LoVo (cell line): ENCODE data around the gene EFEMP2.
A peak's percentile ranks its signal among the peaks of the same experiment; 100 is the strongest.

ENCODE experiments used
- DNase-seq: peaks from one replicate; pipeline ENCODE4 v3.0.0-alpha.2; 2016; ENCODE audit warnings: low spot score

The EFEMP2 gene

DNA sequence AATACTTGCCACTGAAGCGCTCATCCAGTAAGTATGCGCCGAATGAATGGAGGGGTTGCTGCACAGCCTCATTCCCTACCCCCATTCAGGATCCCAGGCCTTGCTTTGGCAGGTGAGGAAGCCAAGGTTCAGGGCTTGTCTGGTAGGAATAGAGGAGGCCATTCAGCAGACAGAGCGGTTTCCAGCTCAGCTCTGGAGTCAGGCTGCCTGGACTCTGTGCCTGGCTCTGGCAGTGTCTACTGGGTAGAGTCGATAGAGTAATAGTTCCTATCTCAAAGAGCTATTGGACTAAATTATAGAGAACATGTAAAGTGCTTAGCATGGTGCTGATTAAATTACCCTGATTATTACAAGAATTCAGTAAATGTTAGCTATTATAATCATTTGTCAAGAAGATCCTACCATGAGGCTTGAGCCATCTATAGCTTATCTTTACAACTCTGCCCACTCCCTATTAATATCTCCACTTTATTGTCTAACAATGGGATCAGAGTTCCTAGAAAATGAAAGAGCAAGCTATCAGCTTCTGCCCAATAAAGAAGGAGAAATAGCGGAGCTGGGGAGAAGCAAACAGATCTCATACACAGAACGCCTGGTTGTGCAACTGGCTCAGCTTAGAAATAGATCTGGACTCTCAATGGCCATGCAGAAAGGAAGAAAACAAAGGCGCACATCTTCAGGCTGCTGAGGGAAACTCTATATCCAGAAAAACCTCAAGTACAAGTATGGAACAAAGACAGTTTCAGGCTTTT is 45.4 kb downstream of the EFEMP2 start:
- DNase-seq = no peak

DNA sequence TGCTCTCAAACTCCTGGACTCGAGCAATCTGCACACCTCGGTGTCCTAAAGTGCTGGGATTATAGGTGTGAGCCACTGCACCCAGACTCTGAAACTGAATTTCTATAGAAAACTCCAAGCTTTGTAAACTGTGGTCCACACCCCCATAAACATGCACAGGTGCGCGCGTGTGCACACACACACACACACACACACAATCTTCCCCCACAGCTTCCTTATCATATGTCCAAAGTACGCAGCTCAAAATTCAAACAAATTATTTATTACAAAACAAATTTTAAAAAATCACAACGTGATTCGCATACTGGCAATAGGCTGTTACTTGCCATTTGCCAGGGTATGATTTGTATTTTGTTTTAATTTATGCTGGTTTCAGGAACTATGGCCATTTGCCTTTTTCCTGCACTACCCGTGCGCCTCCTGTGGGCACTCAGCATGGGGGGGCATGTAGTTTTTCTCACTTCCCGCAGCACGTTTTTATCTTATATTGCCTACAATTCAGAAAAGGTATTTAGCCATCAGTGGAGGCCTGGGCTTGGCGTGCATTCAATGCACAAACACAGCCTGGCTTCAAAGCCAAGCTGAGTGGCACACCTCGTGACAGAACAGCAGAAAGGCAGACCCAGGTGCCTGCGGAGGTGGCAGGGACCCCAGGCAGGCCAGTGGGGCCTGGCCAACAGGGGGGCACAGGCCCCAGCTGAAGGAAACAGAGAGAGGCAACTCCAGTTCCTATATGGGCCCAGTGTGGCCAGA is 49.6 kb downstream of the EFEMP2 start:
- DNase-seq = no peak

DNA sequence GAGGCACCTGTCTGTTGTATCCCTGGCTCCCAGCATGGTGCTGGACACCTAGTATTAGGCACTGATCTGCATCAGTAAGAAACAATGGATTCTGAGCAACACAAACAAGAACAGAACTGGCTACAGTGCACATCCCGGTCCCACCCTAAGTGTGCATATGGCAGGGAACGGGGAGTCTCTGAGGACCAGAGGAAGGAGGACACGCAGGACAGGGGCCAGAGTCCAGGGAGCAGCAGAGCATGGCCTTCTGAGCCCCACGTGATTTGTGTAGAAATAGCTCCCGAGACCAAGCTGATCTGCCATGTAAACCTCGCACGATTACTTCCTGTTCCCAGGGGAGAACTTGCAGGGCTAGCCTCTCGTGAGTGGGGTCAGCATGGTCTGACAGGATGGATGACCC is 51.5 kb downstream of the EFEMP2 start:
- DNase-seq = no peak

DNA sequence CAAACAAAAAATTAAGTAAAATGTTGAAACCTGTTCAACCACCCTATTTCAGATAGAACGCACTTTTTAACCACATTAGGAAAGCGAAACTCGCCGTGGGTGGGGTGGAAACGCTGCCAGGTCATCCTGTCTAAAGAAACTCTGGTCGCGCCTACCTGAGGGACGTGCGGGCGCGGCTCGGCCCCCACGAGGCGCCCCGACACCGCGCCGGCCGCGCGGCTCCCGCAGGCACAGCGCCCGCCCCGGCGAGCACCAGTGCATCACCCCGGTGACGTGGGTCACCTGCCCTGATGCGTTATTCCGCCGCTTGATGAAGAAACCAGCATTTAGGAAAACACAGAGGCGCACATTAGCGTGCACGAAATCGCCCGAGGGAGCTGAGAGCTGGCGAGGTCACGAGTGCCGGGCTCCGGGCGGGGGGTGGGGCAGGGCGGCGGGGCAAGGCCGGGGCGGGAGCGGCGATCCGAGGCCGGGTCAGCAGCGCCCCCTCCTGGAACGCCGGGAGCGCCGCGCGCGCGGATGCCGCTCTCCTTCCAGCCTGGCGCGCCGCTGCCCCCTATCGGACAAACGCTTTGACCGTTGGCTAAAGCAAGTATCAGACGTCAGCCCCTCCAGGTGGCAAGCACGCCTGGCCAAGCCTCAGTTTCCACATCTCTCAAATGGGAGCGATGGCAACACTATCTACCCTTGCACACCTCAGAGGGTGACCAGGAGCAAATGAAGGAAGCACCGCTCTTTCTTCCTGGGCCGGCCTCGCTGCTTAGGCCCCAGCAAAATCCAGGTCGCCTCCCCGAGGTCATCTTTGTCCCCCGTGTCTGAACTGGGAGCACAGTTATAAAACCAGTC is 54.5 kb downstream of the EFEMP2 start:
- peak; percentile 95 for DNase-seq

DNA sequence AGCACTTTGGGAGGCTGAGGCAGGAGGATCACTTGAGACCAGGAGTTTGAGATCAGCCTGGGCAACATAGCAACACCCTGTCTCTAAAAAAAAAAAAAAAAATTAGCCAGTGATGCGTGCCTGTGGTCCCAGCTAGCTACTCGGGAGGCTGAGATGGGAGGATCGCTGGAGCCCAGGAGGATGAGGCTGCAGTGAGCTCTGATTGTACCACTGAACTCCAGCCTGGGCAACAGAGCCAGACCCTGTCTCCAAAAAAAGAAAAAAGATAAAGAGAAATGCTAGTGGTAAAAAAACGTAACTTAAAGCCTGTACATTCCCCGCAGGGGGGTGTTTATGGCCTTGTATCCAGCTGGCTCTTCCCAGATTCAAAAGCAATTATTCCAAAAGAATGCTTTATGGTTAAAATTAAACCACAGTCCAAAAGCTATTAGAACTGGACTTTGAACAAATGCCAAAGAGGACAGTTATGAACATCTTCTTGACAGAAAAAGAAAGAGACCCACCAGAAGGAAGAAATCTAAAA is 55.2 kb downstream of the EFEMP2 start:
- peak; percentile 28 for DNase-seq

DNA sequence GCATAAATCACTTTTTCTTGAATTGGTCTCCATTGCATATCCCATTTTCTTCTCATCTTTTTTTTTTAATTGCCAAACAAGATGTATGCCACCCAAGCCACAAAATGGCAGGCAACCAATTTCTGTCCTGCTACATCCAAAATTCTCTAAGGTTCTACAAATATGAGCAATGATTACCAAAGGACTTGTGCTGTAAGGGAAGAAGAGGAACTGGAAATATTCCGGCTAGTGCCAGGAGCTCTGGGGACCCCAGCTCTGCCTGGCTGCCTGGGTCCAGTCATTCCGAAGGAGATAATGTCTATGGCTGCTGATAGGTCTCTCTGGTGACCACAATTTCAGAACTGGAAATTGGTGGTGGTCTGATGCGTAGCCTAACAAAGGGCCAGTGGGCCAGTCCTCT is 55.9 kb downstream of the EFEMP2 start:
- no peak for DNase-seq
